ENCODE results near the gene HDDC3.
A peak's percentile ranks its signal among the peaks of the same experiment; 100 is the strongest.

The HDDC3 gene

GRCh38 chr15:90953947-90954711 lies 21.8 kb upstream of the HDDC3 start:
- DNase-seq = no peak

- DNase-seq = no peak
Measured at GRCh38 chr15:90952901-90953677, 20.7 kb upstream of the HDDC3 start.

DNA sequence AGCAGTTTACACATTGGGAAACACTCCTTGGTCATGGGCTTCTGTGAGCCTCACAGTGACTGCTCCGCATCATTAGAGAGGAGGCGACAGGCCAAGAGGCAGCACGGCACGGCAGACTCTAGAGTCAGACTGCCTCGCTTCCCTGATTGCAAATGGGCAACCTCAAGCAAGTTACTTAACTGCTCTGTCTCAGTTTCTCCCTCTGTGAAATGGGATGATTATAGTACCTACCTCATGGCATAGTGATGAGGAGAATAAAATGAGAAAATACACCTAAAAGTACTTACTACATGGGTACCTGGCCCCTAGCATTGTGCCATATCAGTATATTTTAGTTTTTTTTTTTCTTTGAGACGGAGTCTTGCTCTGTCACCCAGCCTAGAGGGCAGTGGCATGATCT lies 18.3 kb upstream of the HDDC3 start:
- DNase-seq = no peak

DNA sequence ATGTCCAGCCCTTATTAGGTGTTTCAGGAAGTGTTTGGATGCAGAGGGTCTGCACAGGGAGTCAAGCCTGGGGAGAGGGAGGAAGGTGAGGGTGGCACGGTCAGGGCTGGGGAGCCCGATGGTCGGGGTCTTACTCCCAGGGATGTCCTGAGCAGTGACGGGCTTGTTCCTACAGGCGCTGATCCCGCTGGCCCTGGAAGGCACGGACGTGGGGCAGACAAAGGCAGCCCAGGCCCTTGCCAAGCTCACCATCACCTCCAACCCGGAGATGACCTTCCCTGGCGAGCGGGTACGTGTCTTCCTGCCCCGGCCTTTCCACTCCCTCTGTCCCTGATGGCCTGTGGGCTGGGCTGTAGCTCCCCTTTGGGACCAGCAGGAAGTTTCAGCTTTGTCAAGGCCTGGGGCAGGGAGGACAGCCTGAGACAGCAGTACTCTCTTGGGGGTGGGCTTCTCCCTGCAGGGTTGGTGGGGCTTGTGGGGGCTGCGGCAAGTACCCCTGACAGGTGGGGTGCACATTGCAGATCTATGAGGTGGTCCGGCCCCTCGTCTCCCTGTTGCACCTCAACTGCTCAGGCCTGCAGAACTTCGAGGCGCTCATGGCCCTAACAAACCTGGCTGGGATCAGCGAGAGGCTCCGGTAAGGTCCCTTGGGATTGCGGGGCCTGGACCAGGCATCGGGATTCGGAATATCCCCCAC lies 17.8 kb upstream of the HDDC3 start:
- no peak for DNase-seq

DNA sequence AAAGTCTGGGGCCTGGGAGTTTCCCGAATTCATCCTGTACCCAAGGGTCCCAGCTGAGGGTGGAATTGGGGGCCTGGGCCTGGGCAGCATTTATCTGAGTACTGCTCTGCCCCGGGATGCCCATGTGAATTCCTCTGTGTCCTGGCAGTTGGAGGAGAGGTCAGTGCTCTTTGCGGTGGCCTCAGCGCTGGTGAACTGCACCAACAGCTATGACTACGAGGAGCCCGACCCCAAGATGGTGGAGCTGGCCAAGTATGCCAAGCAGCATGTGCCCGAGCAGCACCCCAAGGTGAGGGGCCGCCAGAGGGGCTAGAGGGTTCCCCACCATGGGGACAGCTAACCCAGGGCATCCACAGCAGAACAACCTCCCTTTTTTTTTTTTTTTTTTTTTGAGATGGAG lies 16.2 kb upstream of the HDDC3 start:
- no peak for DNase-seq

- no peak for DNase-seq
Measured at GRCh38 chr15:90947577-90948357, 15.4 kb upstream of the HDDC3 start.

- DNase-seq = no peak
Measured at GRCh38 chr15:90946941-90947576, 14.7 kb upstream of the HDDC3 start.

GRCh38 chr15:90946538-90946937 lies 14.2 kb upstream of the HDDC3 start:
- no peak for DNase-seq

DNA sequence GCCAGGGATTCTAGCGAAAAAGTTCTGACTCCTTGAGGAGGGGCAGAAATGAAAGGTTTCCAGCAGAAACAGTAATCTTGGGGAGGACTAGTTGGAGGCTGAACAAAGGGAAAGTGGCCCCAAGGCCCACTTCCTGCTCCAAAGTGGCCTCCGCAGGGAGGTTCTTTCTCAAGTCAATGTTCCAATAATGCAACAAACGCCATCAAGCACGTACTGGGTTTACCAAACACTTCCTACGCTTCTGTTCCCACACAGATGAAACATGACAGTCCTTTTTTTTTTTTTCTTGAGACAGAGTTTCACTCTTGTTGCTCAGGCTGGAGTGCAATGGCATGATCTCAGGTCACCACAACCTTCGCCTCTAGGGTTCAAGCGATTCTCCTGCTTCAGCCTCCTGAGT lies 12.7 kb upstream of the HDDC3 start:
- no peak for DNase-seq

- DNase-seq = no peak
Measured at GRCh38 chr15:90942354-90943120, 10.2 kb upstream of the HDDC3 start.

DNA sequence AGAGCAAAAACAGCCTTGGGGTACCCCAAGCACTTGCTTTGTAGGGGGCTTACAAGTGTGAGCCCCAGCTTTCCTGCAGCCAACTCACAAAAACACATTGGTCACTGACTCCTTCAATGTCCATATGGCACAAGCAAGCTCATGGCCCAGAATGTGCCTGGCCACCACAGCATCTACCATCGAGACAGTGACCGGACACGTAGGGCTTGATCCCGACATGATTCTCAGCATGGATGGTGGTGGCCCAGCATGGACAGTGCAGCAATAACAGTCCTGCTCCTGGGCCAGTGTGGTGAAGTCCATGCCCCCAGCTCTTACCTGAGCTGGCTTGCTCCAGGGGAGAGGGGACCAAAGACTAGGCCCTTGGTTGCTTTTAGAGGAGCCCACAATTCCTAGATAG lies 8.7 kb upstream of the HDDC3 start:
- DNase-seq = no peak

- no peak for DNase-seq
Measured at GRCh38 chr15:90939756-90940155, 7.4 kb upstream of the HDDC3 start.

- DNase-seq = no peak
Measured at GRCh38 chr15:90938261-90938660, 5.9 kb upstream of the HDDC3 start.

GRCh38 chr15:90936823-90937222 lies 4.5 kb upstream of the HDDC3 start:
- no peak for DNase-seq

DNA sequence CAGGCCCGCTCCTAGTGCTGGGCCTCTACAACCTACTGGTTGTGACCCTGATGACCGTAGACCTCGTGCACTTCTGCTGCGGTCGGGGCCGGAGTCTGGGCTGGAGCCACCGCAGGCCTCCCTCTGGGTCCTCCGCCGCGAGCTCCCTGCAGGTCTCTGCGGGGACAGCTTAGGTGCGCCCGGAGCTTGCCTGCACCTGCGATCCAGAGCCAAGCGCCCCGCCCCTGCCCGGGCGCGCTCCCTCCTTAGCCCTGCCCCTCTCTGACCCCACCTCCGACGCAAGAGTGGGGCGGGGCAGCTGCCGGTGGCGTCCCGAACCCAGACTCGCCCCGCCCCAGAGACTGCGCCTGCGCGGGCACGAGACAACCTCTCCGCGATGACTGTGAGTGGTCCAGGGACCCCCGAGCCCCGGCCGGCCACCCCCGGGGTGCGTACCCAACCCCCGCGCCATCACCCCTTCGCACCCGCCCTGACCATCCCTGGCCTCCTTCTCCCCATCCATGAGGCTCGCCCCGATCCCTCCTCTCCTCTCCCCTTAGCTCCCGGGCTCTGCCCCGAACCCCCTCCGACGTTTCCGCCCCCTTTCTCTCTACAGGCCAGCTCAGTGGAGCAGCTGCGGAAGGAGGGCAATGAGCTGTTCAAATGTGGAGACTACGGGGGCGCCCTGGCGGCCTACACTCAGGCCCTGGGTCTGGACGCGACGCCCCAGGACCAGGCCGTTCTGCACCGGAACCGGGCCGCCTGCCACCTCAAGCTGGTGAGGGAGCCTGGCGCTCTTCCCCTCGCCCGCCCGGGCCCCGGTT lies 2.8 kb upstream of the HDDC3 start, which contains the start of gene UNC45A:
Gene UNC45A (plus strand): TSS at position 337 of the 803 bp plus-strand sequence. CDS start 40 bp downstream, at position 377.
- DNase-seq = peak; percentile 66

DNA sequence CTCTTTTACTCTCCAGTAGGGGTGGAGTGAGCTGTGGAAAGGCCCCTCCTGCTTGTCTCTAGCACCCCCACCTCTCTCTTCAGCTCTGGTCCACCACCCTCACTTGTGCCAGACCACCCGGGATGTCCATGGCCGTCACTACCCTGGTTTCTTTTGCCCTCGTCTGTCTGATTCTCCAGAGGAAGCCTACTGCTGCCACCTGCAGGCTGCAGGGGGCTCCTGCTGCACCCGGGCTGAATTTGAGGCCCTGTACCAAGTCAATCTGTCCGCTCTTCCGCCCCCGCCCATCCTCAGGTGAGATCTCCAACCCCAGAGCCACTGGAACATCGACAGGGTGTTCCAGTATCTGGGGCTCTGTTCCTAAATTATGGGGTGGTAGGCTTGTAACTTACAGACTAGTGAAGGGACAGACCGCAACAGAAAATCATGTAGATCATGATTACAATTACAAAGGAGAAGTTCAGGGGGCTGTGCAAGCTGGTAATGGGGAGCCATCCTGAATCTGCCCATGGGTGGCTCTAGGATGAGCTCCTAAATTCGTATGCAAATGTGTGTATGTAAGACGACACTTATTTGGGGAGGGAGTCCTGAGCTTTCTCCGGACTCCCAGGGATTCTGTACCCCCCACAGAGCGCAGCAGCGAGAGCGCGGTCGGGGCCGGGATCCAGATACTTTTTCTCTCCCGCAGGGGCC lies 2.1 kb upstream of the HDDC3 start:
- peak; percentile 43 for DNase-seq

GRCh38 chr15:90933301-90933700 lies 952 bp upstream of the HDDC3 start:
- no peak for DNase-seq

- DNase-seq = no peak
Measured at GRCh38 chr15:90932660-90932991, 277 bp upstream of the HDDC3 start.

GRCh38 chr15:90931575-90931827 lies 848 bp downstream of the HDDC3 start:
- no peak for DNase-seq

GRCh38 chr15:90930861-90931574 lies 1.3 kb downstream of the HDDC3 start:
- DNase-seq = no peak

Data from NCI-H2227 treated with DMSO at 0.1 percent for 48 hours (cell line).